HUDEP-2 (cell line): ENCODE measurements around the gene SCAMP3.
"Not testable (repeated sequence)": the region's sequence is repeated elsewhere in the genome, so short reads cannot be mapped to it uniquely, and the experiment has no call there.

Experiments
- DNase-seq, 76 experiments: peaks; one replicate each; lab custom pipeline; 2025; ENCODE audit not compliant: unreplicated experiment in 76 of 76; lab: John Stamatoyannopoulos, UW

The SCAMP3 gene

DNA sequence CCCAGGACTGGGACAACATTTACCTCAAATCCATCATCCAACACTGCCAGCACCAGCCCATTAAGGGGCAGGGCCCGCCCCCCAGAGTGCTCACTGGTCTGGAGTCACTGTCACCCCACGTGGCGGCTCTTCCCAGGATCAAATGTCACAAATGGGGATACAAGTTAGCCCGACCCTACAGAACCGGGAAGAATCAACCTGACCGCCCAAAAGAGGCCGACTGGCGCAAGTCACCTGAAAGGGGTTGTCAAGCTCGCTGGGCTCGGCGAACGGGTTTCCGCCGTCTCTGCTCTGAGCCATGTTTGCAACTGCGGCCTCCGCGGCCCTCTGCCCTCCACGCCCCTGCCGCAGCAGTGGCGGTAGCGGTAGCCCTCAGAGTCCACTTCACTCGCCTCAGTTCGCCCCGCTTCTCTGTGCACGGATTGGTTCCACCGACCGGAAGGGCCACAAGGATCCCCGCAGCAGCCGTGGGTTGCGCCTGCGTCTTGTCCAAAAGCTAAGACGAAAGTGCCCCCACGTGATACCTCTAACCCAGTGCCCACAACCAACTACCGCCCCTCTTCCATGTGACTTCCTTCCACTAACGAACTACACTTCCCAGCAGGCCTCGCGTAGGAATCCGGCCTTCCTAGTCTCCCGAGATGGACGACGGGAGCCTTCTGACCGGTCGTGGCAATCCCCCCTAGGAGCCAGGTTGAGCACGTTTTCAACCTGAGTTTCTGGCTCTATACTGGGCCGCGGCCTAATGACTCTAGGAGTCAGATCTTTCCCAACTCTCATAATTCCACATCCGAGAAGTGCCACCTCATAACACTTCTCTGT is at the start of gene SCAMP3:
TSS of gene SCAMP3 (minus strand) at position 509 of the 822 bp plus-strand sequence. CDS start at position 300, 209 bp downstream.
- peak in 74 of 76 experiments; percentile 39 to 96 (median 88) for DNase-seq

GRCh38 chr1:155309423-155310021 is 47.4 kb upstream of the SCAMP3 start:
- DNase-seq: peak in 42 of 76 experiments; percentile 18 to 62 (median 45)

- peak in 75 of 76 experiments; percentile 86 to 99 (median 97) for DNase-seq
Measured at GRCh38 chr1:155308493-155309422, 46.6 kb upstream of the SCAMP3 start, which contains the start of gene FDPS. Gene FDPS, plus strand, starts transcription at chr1:155308866. Its CDS starts 924 bp downstream, at chr1:155309790.

DNA sequence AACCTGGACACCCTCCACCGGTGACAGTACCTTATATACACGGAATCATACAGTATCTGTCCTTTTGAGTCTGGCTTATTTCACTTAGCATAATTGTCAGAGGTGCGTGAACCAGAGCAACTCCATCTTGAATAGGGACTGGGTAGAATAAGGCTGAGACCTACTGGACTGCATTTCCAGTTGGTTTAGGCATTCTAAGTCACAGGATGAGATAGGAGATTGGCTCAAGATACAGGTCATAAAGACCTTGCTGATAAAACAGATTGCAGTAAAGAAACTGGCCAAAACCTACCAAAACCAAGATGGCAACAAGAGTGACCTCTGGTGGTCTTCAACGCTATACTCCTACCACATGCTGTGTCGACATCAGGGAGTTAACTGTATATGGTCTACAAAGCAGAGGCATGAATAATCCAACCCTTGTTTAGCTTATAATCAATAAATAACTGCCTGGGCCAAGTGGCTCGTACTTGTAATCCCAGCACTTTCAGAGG is 45.1 kb upstream of the SCAMP3 start:
- peak in 43 of 76 experiments; percentile 9 to 72 (median 45) for DNase-seq

- no peak for DNase-seq
Measured at GRCh38 chr1:155305881-155306391, 43.8 kb upstream of the SCAMP3 start.

DNA sequence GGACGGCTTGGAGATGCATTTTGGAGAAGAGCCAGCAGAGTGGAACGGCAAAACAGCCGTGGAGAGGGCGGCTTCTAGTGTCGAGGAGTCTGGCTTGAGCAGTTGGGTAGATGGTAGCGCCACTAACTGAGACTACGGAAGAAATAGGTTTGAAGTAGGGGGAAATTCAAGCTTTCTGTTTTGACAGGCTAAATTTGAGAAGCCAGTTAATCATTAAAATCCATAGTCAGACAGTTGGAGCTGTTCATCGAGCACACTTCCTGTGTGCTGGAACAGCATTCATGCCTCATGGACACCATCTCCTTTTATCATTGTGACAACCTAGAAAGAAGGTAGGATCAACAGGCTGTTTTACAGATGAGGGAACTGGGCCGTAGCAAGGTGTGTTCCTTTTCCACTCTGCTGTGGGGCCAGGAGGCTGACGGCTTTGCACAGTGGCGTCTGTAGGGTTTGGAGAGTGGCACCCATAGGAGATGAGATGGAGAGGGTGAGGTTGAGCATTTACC is 42.5 kb upstream of the SCAMP3 start:
- DNase-seq: no peak

DNA sequence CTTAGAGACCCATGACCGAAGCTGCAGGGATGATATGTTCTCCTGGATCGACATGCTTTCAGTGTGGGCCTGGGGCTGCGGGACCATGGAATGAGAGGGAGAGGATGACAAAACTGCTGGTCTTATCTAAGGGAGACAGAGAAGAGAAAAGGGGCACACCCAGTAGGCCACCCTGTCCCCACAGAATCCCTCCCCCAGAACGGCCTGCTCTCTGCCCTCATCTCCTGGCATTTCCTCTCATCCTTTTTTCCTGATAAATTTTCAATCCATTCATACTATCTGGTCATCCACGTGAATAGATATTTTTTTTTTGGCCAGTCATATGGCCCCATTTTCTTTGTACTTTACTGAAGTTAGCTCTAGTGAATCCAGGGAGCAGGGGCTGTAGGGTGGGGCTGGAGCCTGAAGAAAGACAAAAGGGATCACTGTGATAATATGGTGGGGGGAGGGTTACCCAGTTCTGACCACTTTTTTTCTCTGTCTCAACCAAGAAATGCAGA is 39.2 kb upstream of the SCAMP3 start, which contains the start of gene PKLR:
TSS of gene PKLR (minus strand) at position 97 of the 500 bp plus-strand sequence. CDS start at position 54, 43 bp downstream.
- DNase-seq: peak in 72 of 76 experiments; percentile 10 to 85 (median 61)

GRCh38 chr1:155300553-155301329 is 38.6 kb upstream of the SCAMP3 start:
- DNase-seq: peak in 5 of 76 experiments; percentile 34 to 51 (median 45)

GRCh38 chr1:155300024-155300423 is 37.9 kb upstream of the SCAMP3 start:
- DNase-seq: no peak

DNA sequence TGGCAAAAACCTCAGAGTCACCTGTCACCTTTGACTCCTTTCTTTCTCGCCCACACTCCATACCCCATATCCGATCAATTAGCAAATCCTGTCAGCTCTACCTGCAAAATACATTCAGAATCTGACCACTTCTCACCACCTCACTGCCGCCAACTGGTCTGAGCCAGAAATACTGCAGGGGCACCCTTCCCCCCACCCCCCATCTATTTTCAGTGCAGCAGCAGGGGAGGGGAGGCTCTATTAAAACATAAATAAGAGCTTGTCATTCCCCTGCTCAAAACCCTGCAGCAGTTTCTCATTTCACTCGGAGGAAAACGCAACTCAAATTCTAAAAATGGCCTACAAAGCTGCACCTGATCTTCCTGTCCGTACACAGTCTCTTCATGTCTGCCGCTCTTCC is 35.2 kb upstream of the SCAMP3 start:
- DNase-seq: no peak

DNA sequence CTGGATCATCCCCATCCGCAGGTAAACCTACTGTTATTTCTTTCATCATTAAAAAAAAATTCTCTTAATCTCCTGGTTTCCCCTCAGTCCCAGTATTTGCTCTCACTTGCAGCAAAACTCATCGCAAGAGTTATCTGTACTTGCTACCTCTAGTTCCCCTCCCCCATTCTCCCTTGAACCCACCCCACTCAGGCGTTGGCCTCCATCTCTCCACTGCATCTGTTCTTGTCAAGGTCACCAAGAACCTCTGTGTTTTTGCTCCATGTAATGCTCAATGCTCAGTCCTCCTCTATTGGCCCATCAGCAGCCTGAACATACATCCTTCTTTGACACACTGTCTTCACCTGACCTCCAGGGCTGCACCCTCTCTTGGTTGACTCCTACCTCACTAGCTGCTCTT is 34.5 kb upstream of the SCAMP3 start:
- DNase-seq: peak in 6 of 76 experiments; percentile 7 to 35 (median 26)

- no peak for DNase-seq
Measured at GRCh38 chr1:155295942-155296267, 33.7 kb upstream of the SCAMP3 start.

DNA sequence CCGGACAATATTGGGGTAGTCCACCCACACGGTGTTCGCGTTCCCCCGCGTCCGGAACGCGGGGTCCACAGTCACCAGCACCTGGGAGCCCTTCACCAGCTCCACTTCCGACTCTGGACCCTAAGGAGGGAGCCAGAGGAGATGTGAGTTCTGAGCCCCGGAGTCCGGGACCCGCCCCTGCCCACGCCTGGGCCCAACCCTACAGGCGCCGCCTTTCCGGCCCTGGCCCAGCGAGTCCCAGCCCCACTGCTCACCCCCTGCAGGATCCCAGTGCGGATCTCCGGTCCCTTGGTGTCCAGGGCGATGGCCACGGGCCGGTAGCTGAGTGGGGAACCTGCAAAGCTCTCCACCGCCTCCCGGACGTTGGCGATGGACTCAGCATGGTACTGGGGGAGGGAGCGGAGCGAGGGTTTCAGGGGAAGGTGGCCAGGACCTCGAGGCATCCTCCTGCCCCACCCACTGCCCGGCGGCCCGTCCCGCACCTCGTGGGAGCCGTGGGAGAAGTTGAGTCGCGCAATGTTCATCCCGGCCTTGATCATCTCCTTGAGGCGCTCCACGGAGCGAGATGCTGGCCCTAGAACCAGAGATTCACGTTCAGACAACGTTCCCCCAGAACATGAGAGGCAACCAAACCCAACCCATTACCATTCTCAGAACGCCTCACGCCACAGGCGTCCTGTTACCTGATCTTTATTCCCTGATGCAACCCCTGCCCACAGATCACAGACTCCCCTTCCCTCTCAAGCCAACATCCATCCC is 33.2 kb upstream of the SCAMP3 start:
- no peak for DNase-seq

DNA sequence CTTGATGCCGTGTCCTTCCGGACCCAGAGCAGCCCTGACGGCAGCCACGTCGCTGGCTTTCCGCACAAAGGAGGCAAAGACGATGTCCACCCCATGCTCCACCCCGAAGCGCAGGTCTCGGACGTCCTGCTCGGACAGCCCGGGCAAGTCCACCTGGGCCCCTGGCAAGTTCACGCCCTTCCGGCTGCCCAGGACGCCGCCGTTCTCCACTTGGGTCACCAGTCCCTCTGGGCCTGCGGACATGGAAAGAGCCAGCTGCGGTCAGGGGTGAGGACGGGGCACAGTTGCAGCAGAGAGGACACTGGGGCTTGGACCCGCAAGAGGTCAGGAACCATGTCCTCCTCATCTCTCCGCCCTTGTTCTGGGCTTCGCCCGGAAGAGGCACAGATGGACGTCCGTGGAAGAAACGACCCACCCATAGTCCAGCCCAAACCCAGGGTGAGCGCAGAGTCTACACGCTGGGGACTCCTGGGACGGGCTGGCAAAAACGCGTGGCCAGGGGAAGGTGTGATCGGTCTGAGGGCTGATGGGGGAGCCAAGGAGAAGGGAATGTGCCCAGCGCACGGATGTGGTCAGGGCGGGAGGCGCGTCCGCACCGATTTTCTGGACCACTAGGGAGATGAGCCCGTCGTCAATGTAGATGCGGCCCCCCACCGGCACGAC is 32.5 kb upstream of the SCAMP3 start:
- no peak for DNase-seq

GRCh38 chr1:155293086-155293749 is 31.1 kb upstream of the SCAMP3 start:
- no peak for DNase-seq

- DNase-seq: not testable (repeated sequence)
Measured at GRCh38 chr1:155291006-155291405, 28.8 kb upstream of the SCAMP3 start.

GRCh38 chr1:155287987-155288543 is 25.9 kb upstream of the SCAMP3 start:
- DNase-seq: peak in 34 of 76 experiments; percentile 15 to 60 (median 42)
